ENCODE measurements around the gene COL5A1.

The COL5A1 gene

GRCh38 chr9:134826336-134827285 lies 185.0 kb downstream of the COL5A1 start:
- FAIRE-seq (no peak), DNase-seq (ENCODE audit: insufficient read length, low spot score) (no peak)

DNA sequence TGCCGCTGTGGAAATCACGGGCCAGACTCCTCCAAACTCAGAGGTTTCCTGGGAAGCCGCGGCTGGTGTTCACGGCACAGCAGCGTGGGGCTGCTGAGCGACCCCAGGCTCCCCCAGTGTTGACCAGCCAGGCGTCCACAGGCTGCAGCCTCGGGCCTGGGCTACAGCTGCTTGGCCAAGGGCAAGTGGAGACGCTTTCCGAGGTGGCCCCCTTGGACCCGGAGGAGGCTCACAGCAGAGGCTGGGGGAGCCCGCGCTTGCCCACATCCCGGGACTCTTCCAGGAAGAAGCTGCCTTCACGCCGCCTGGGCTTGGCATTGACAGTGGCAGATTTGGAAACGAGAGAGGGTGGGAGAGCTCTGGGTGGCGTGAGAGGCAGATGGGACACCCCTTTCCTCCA lies 186.0 kb downstream of the COL5A1 start:
- DNase-seq (ENCODE audit: insufficient read length, low spot score): no peak
- FAIRE-seq: no peak

- DNase-seq (ENCODE audit: insufficient read length, low spot score) (no peak), FAIRE-seq (no peak)
These were observed 186.4 kb downstream of the COL5A1 start for GRCh38 chr9:134827993-134828392.

GRCh38 chr9:134828892-134829291 lies 187.3 kb downstream of the COL5A1 start:
- DNase-seq (ENCODE audit: insufficient read length, low spot score) (no peak), FAIRE-seq (no peak)

- no peak for DNase-seq (ENCODE audit: insufficient read length, low spot score)
- no peak for FAIRE-seq
These were observed 187.8 kb downstream of the COL5A1 start for GRCh38 chr9:134829356-134829937.

DNA sequence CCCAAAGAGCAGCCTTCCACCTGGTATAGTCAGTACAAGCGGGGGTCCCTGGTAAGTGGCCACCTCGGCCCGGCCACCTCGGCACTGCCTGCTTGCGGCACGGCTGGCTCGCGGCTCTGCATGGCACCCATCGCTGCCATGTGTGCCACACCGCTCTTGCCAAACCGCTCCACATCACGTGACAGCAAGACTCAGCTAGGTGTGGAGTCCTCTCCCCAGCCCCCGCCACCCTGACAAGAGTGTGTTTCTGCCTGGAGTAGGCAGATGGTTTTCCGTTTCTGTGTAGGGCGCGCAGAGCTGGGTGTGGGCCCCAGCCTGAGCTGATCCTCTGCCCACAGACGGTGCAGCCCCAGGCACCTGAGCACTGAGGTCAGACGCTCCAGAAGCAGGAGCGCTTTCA lies 188.5 kb downstream of the COL5A1 start:
- DNase-seq (ENCODE audit: insufficient read length, low spot score) (no peak), FAIRE-seq (no peak)

DNA sequence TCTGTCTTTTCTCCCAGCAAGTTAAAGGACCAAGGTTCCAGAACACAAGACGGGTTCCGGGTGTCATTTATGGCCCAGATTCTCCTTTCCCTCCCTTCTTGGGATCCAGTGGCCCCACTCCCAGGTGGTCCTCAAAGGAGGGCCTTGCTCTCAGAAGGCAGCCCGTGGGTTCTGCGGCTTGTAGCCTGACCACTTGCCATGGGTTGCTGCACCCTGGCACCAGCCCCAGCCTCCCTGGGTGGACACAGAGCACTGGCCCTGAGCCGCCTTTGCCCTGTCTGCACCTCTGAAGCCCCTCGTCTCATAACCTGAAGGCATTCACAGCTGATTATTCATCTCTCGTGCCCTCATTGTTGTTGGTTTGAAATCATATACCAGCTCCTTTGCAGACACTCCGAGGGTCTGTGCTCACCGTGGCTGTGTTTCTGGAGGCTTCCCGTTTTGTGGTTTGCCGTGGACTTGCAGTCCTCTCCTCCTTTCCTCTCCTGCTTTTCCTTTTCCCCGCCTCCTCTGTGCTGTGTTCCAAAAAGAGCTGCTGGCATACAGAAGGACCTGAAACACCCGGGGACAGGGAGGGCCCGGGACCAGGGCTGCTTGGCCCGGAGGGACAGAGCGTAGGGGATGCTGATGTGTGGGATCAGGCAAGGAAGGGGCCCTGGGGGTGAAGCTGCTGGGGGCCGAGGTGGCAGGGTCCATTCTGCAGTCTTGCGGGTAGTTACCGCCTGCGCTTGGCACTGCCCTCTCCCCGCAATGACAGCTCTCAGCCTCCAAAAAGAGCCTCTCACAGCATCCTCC lies 189.5 kb downstream of the COL5A1 start:
- no peak for FAIRE-seq
- DNase-seq (ENCODE audit: insufficient read length, low spot score): no peak

DNA sequence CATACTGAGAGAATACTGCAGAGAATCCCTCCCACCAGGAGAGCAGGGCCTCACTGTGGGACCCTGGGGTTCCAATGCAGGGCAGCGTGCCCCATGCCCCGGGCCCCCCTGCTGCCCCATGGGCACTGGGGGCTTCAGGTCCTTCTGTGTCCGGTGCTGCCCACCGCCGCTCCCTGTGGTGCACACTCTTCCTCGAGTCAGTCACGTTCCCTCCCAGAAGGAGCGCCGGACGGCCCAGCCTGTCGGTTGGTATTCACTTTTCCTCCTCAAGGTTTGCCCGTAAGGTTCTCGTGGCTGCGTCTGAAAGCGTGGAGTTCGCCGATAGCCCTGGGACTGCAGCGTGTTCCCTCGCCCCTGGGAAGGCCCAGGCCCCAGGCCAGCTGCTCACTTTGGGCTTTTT lies 190.9 kb downstream of the COL5A1 start:
- FAIRE-seq (no peak), DNase-seq (ENCODE audit: insufficient read length, low spot score) (no peak)

DNA sequence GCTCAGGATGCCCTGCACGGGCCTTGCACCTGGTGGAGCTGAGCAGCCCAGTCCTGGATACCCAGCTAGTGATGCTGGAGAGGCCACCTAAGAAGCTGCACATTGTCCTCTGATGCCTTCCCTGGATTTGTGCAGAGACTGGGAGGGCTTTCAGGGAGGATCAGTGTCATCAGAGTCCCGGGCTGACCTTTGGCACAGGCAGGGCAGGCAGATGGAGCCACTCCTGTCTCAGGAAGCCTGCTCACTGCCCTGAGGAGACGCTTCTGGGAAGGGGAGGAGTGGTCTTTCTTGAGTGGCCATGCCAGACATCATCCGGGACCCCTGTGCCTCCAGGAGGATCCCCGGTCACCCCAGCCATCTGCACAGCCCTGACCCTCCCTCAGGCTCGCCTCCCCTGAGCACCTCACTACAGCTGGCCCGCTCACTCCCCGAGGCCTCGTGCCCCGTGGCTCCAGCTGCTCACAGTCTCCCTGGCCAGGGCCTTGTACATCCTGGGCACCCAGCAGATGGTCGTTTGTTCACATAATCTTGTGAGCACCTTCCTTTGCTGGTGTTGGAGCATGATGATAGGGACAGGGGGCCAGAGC lies 191.8 kb downstream of the COL5A1 start:
- FAIRE-seq: no peak
- no peak for DNase-seq (ENCODE audit: insufficient read length, low spot score)

DNA sequence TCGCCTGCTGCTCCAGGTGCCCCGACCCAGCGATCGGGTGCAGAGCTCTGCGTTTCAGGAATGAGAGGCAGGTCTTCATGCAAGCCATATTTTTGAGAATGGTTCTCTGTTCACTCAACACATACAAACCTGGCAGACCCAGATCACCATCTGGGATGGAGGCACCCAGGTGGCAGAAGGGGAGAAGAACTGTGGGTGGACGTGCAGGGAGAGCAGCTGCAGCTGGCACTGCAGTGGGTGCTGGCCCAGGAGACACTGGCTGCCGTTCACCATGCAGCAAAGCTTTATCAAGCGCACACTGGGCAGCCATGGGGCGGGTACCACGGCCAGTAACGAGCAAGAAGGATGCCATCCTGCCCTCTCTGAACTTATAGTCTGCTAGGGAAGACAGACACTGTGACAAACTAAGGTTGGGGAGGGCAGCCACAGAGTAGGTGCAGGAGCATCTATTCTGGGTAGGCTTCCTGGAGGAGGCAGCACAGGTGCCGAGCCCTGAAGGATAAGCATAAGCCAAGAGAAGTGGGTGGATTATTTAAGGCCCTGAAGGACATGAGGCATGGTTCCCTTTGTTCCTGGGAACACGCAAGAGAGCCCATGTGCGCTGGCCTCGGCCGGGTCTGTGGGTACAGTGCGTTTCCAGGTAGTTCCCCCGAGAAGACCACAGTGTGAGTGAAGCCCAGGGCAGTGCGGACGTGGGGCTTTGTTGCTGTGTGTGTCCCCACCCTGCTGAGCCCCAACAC lies 192.8 kb downstream of the COL5A1 start:
- FAIRE-seq (no peak), DNase-seq (ENCODE audit: insufficient read length, low spot score) (no peak)

GRCh38 chr9:134834957-134835419 lies 193.4 kb downstream of the COL5A1 start:
- DNase-seq (ENCODE audit: insufficient read length, low spot score) (no peak), FAIRE-seq (no peak)

GRCh38 chr9:134835448-134835847 lies 193.8 kb downstream of the COL5A1 start:
- FAIRE-seq (no peak), DNase-seq (ENCODE audit: insufficient read length, low spot score) (no peak)

- FAIRE-seq: no peak
- DNase-seq (ENCODE audit: insufficient read length, low spot score): no peak
These were observed 194.4 kb downstream of the COL5A1 start for GRCh38 chr9:134835987-134836386.

DNA sequence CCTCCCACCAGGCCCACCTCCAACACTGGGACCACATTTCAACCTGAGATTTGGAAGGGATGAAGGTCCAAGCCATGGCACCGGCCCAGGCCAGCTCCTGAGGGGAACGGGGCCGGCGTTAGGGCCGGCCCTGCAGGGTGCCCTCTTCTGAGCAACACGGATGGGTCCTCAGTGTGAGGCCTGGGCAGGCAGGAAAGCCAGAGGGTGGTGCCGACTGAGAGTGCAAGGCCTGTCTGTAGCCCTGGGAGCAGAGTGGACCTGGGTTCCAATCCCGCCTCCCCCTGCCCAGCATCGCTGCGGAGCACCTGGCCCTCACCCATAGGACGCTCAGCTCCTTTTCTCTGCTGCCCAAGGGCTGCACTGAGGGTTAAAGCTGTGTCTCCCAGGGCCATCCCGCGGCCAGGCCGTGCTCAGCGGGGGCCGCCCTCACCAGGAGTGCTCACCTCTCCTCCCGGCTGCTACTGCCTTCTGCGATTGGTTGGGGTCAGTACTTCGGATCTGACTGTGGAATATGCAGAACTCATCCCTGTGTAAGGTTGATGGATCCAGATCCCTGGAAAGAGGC lies 194.9 kb downstream of the COL5A1 start:
- FAIRE-seq (no peak), DNase-seq (ENCODE audit: insufficient read length, low spot score) (no peak)

GRCh38 chr9:134837529-134837928 lies 195.9 kb downstream of the COL5A1 start:
- DNase-seq (ENCODE audit: insufficient read length, low spot score) (no peak), FAIRE-seq (no peak)

DNA sequence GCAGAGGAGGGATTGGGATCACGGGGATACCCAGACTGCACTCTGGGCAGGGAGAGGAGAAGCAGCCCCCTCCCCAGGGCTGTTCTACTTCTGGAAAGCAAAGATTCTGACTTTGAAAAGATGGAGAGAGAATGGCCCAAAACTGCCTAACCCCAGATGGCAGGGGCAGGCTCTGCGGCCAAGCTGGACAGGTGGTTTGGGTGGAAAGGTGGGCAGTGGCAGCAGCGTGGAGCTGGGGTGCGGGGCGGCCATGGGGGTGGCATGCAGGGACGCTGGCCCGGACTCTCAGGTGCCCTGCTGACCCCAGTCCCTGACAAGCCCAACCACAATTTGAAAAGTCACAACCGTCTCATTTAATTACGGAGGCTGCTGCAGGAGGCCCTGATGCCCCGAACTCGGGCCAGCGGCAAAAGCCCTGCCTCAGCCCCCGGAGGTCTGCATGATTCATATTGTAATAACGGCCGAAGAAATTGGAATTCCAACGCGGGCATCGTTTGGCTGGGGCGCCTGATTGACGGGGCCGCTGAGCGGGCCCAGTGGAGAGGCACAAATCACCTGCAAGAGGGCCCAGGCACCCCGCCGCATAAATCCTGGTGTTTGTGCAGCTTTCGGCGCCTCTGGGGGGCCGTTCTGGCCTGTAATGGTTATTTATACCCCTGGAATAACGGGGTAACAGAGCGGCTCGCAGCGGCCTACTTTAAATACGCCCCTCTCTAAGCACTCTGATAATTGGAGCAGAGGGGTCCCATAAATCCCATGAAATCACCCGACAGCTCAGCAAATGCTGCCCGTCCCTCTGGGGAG lies 197.2 kb downstream of the COL5A1 start:
- FAIRE-seq: no peak
- no peak for DNase-seq (ENCODE audit: insufficient read length, low spot score)

DNA sequence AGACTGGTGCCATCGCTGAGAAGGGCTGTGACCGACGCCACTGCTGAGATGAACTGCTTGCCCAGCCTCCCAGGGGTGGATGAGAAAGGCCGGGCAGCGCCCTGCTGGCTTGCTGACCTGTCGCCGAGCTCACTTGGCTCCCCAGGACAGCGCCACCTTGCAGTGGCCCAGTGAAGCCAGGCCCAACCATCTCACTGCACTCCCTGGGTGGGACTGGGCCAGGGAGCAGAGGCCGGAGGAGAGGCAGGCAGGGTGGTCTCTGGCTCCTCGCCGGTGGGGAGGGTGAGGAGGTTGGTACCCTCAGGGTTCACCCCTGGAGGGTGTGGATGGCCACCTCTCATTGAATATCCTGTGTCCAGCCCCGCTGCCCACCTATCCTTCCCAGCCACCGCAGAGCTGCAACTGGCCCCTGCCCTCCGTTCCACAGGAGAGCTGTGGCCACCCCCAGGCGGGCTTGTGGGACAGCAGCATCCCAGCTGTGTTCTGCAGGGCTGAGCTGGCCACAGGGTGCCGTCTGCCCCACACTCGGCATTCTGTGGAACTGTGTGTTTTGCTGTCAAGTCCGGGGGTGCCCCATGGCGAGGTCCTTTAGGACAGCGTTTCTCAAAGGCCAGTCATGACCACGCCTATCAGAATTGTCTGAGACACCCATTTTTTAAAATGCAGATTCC lies 198.0 kb downstream of the COL5A1 start:
- FAIRE-seq (no peak), DNase-seq (ENCODE audit: insufficient read length, low spot score) (no peak)

DNA sequence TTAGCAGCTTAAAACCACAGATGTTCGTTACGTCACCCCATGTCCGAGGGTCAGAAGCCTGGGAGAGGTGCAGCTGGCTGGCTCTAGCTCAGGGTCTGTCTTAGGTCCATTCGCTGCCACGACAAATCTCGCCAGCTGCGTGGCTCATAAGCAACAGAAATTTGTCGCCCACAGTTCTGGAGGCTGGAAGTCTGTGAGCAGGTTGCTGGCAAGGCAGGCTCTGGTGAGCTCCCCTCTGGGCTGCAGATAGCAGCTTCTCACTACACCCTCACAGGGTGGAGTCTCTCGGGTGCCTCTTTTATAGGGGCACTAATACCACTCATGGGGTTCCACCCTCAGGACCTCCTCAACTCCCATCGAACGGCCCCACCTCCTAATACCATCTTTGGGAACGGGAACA lies 198.9 kb downstream of the COL5A1 start:
- no peak for FAIRE-seq
- no peak for DNase-seq (ENCODE audit: insufficient read length, low spot score)
